SH-SY5Y (cell line): ENCODE data around the gene DSCAM.

Source experiments
- GATA2 ChIP-seq: IDR thresholded peaks from 2 replicates; pipeline ENCODE4 v1.6.1; 2011; ENCODE audit warnings: mild to moderate bottlenecking, low read depth, low read length
- GATA3 ChIP-seq: IDR thresholded peaks from 2 replicates; pipeline ENCODE4 v1.6.1; 2011; ENCODE audit warnings: low read depth, mild to moderate bottlenecking, low read length, moderate library complexity

GRCh38 chr21:40049031-40049930 is 797.7 kb downstream of the DSCAM start:
- no peak for TF ChIP-seq GATA3
- TF ChIP-seq GATA2 = no peak
